Upper lobe of left lung (tissue), 6 donors: Measurements from ENCODE around the gene SELENOI. TPM values are rescaled to one million over a fixed set of nuclear protein-coding genes. Genes with fewer than 3 reads are reported as not detected.

Source experiments
- ATAC-seq, 2 donors: fragments of 200-7000 bp; cut with Tn5 transposase; one replicate each; pipeline ENCODE4 v1.9.1; 2022; ENCODE audit warnings: mild to moderate bottlenecking in 2 of 2, moderate library complexity in 2 of 2; ENCODE audit not compliant: low FRiP score in 2 of 2
- DNase-seq, 2 donors: peaks; one replicate each; pipeline ENCODE4 v3.0.0-alpha.2; 2019 to 2020
- H3K27ac ChIP-seq, 4 donors: fragments of 200-600 bp; sonication (generic); one replicate each; pipeline ENCODE4 v1.5.1; 2016 to 2019
- H3K27me3 ChIP-seq, 4 donors: fragments of 200-600 bp; sonication (generic); one replicate each; pipeline ENCODE4 v1.5.1; 2017 to 2019
- H3K36me3 ChIP-seq, 4 donors: fragments of 200-600 bp; sonication (generic); one replicate each; pipeline ENCODE4 v1.5.1; 2016 to 2019
- H3K4me1 ChIP-seq, 4 donors: fragments of 200-600 bp; sonication (generic); one replicate each; pipeline ENCODE4 v1.5.1; 2018 to 2019
- H3K4me3 ChIP-seq, 4 donors: fragments of 200-600 bp; sonication (generic); one replicate each; pipeline ENCODE4 v1.5.1; 2017 to 2019; ENCODE audit warnings: mild to moderate bottlenecking in 2 of 4, moderate library complexity in 1 of 4
- H3K9me3 ChIP-seq, 4 donors: fragments of 200-600 bp; sonication (generic); one replicate each; pipeline ENCODE4 v1.5.1; 2018 to 2019
- EP300 ChIP-seq, 4 donors: sonication (generic); formaldehyde crosslinking; IDR thresholded peaks; one replicate each; pipeline ENCODE4 v1.5.1; 2017; ENCODE audit warnings: antibody characterized with exemption in 4 of 4, control low read depth in 2 of 4
- POLR2A ChIP-seq, 4 donors: fragments of 450-650 bp; IDR thresholded peaks; one replicate each; pipeline ENCODE4 v1.5.1; 2016 to 2017; ENCODE audit warnings: antibody characterized with exemption in 4 of 4, mild to moderate bottlenecking in 2 of 4
- POLR2AphosphoS5 ChIP-seq, 2 donors: sonication (generic); formaldehyde crosslinking; IDR thresholded peaks; one replicate each; pipeline ENCODE4 v1.5.1; 2017; ENCODE audit warnings: antibody characterized with exemption in 2 of 2
- WGBS, 2 donors: methylation state at CpG; one replicate each; pipeline ENCODE4 v1.1.5; 2017 to 2018; 5-methylcytosine and 5-hydroxymethylcytosine counted together
- total RNA-seq, 6 donors: library from RNA; depleted of rRNA in 4 of 6; stranded (reverse); fragments of >200 nt in 4 of 6; gene quantifications; one replicate each; pipeline versions ENCODE4 v1.1.0 to v1.2.1, GENCODE V29; 2016 to 2021
- TF ChIP-seq, protein P1 (sequence below), 6 experiments: fragments of 450-650 bp in 4 of 6; fragments of 200-600 bp in 2 of 6; sonication (generic) in 2 of 6; IDR thresholded peaks; one replicate each; pipeline ENCODE4 v1.5.1; 2016 to 2019; ENCODE audit warnings: antibody characterized with exemption in 6 of 6
- donor health status: DM: no; HTN: no; CAD: no; lungs with moderate emphysema.
- donor health status: DM: no; HTN: yes; CAD: no; lungs with severe emphysema.

The SELENOI gene
- total RNA-seq, 6 donors from 2014 or later = 6.8 to 21.6 (median 17.2) TPM

DNA sequence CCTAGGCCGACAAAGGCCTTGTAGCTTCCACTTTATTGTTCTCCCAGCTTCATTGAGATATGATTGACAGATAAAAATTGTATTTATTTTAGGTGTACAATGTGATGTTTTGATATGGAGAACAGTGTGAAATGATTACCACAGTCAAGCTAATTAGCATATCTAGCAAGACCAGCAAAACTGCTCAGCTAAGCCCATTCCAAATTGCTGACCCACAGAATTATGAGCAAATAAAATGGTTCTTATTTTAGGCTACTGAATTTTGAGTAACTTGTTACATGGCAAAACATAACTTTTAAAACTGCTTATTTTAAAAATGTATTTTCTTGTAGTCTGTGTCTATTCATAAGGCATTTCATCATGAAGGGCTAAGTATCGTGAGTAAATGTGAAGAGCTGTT, 8.6 kb upstream of the SELENOI start:
- no peak for ATAC-seq

DNA sequence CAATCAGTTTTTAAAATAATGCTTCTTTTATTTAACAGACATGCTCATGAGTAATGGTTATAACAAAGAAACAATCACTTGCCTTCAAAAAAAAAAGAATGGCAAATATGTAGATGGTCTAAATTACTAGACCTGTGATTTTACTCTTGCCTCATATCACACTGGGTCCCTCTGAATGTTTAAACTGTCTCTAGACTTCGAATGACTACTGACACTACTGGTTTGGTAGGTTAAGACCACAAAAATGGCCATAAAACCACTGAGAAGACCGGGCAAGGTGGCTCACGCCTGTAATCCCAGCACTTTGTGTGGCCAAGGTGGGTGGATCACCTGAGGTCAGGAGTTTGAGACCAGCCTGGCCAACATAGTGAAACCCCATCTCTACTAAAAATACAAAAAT, 5.1 kb upstream of the SELENOI start:
- no peak overlapping the region for H3K27ac ChIP-seq
- TF ChIP-seq POLR2AphosphoS5 (IDR thresholded peaks at IDR 0.05) = no peak
- no peak for TF ChIP-seq POLR2A (IDR thresholded peaks at IDR 0.05)
- TF ChIP-seq, protein P1, sequence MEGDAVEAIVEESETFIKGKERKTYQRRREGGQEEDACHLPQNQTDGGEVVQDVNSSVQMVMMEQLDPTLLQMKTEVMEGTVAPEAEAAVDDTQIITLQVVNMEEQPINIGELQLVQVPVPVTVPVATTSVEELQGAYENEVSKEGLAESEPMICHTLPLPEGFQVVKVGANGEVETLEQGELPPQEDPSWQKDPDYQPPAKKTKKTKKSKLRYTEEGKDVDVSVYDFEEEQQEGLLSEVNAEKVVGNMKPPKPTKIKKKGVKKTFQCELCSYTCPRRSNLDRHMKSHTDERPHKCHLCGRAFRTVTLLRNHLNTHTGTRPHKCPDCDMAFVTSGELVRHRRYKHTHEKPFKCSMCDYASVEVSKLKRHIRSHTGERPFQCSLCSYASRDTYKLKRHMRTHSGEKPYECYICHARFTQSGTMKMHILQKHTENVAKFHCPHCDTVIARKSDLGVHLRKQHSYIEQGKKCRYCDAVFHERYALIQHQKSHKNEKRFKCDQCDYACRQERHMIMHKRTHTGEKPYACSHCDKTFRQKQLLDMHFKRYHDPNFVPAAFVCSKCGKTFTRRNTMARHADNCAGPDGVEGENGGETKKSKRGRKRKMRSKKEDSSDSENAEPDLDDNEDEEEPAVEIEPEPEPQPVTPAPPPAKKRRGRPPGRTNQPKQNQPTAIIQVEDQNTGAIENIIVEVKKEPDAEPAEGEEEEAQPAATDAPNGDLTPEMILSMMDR (IDR thresholded peaks at IDR 0.05) = no peak
- no peak for TF ChIP-seq EP300 (IDR thresholded peaks at IDR 0.05)
- H3K27me3 ChIP-seq = no peaks in the 10 kb centered on the region
- 69 to 88% methylated on average over 3 of the region's 3 CpGs for WGBS, 2 donors
- no peak overlapping the region for H3K4me3 ChIP-seq
- DNase-seq (no peak), ATAC-seq (no peak)
- H3K4me1 ChIP-seq = peaks cover 7 to 15% (median 8%) of the 10 kb centered on the region in 4 donors
- H3K9me3 ChIP-seq = no peaks in the 10 kb centered on the region
- no peaks in the 10 kb centered on the region for H3K36me3 ChIP-seq

More for the DNA sequence above, 8.6 kb upstream of the SELENOI start:
- WGBS, 2 donors = 79 to 92% methylated on average over 2 of the region's 2 CpGs
- no peaks in the 10 kb centered on the region for H3K27me3 ChIP-seq
- H3K36me3 ChIP-seq = no peaks in the 10 kb centered on the region
- no peak overlapping the region for H3K4me3 ChIP-seq
- H3K9me3 ChIP-seq = no peaks in the 10 kb centered on the region
- H3K4me1 ChIP-seq = no peaks in the 10 kb centered on the region
- TF ChIP-seq EP300 (IDR thresholded peaks at IDR 0.05) (no peak), POLR2A (IDR thresholded peaks at IDR 0.05) (no peak), POLR2AphosphoS5 (IDR thresholded peaks at IDR 0.05) (no peak)
- TF ChIP-seq, protein P1 (IDR thresholded peaks at IDR 0.05) = no peak
- no peak overlapping the region for H3K27ac ChIP-seq
- no peak for DNase-seq

DNA sequence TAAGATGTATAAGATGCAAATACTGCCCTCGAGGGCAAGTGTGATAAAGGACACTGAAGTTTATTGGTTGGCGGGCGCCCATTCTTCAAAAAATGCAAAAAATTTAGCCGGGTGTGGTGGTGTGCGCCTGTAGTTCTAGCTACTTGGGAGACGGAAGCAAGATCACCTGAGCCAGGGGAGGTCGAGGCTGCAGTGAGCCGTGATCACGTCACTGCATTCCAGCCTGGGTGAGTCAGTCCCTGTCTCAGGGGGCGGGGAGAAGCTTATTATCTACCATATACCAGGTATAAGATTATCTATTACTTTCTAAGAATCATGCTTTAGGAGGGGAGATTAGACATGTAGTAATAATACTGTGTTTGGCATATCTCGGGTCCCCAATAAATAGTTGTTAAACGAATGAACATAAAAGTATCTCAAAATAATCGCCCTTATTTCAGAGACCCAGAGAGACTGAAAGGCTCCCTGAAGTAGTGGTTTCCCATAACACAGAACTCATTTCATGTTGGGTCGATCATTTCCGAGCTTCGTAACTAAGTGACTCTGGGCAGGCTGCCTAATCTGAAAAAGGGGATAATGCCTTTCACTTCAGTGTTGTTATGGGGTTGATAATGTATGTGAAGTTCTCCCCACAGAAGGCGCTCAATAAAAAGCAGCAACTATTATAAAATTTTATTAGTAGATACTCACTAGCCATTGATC, 1.2 kb upstream of the SELENOI start:
- TF ChIP-seq POLR2A (IDR thresholded peaks at IDR 0.05) (no peak), POLR2AphosphoS5 (IDR thresholded peaks at IDR 0.05) (no peak), EP300 (IDR thresholded peaks at IDR 0.05) (no peak)
- TF ChIP-seq, protein P1 (IDR thresholded peaks at IDR 0.05) = no peak
- no peaks in the 10 kb centered on the region for H3K36me3 ChIP-seq
- peak overlapping the region; percentile 48 to 91 (median 82) for H3K4me3 ChIP-seq
- H3K27ac ChIP-seq = peak overlapping the region; percentile 85 to 99 (median 92)
- peaks cover 16 to 31% (median 23%) of the 10 kb centered on the region in 4 donors for H3K4me1 ChIP-seq
- 44 to 50% methylated on average over 17 of the region's 17 CpGs for WGBS, 2 donors
- DNase-seq (peak in 1 of 2 donors; percentile 52), ATAC-seq (no peak)
- no peaks in the 10 kb centered on the region for H3K9me3 ChIP-seq
- H3K27me3 ChIP-seq = no peaks in the 10 kb centered on the region

DNA sequence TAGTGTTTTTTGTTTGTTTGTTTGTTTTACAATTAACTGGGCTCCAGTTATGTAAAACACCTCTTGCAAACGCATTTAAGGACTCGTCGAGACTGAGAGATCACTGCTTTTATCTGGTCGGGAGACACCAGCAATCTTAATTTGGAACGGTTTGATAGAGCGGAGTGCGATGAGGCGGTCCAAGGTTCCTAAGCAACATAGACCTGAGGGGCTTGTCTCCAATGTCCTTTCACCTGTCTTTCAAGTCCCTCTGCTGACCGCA, 729 bp upstream of the SELENOI start:
- Histone ChIP-seq H3K4me3 (peak overlapping the region; percentile 48 to 91 (median 82)), H3K27ac (peak overlapping the region; percentile 85 to 99 (median 92)), H3K9me3 (no peaks in the 10 kb centered on the region), H3K36me3 (no peaks in the 10 kb centered on the region), H3K27me3 (no peaks in the 10 kb centered on the region), H3K4me1 (peaks cover 16 to 31% (median 23%) of the 10 kb centered on the region in 4 donors)
- ATAC-seq (no peak), DNase-seq (no peak)
- no peak for TF ChIP-seq POLR2AphosphoS5 (IDR thresholded peaks at IDR 0.05)
- TF ChIP-seq, protein P1 (IDR thresholded peaks at IDR 0.05) = no peak
- no peak for TF ChIP-seq EP300 (IDR thresholded peaks at IDR 0.05)
- TF ChIP-seq POLR2A (IDR thresholded peaks at IDR 0.05) = no peak
- WGBS, 2 donors = 0% methylated on average over 8 to 9 of the region's 9 CpGs
